B cell (primary cell): ENCODE measurements around the gene ZNF558.
"Not testable (repeated sequence)": the region's sequence is repeated elsewhere in the genome, so short reads cannot be mapped to it uniquely, and the experiment has no call there.

Experiments used
- EZH2 ChIP-seq: IDR thresholded peaks from 2 replicates; pipeline ENCODE4 v1.6.1; 2012; ENCODE audit warnings: borderline replicate concordance, low read depth, mild to moderate bottlenecking, moderate library complexity, low read length; ENCODE audit not compliant: insufficient read depth, poor library complexity, severe bottlenecking
- TF ChIP-seq, protein P1 (sequence below): fragments of 200-600 bp; IDR thresholded peaks from one replicate; pipeline ENCODE4 v1.8.0; 2022; ENCODE audit warnings: antibody characterized with exemption, mild to moderate bottlenecking

DNA sequence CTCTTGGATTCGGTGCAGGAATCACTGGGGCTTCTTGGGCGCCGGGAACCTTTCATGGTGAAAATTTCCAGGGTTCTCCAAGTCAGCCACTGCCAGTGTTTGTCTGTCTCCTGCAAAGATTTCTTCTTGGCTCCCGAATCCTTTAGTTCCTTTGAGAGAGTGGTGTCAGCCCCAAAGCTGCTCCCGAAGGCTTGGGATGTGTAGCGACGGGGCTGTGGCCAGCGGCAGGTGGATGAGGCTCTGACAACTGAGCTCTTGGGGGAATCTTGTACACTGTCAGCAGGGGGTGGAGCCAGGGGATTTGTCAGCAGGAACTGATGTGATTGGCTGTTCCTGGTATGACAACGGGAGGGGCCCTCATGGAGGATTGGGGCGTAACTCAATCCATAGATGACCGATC is 64.8 kb downstream of the ZNF558 start:
- TF ChIP-seq, protein P1, sequence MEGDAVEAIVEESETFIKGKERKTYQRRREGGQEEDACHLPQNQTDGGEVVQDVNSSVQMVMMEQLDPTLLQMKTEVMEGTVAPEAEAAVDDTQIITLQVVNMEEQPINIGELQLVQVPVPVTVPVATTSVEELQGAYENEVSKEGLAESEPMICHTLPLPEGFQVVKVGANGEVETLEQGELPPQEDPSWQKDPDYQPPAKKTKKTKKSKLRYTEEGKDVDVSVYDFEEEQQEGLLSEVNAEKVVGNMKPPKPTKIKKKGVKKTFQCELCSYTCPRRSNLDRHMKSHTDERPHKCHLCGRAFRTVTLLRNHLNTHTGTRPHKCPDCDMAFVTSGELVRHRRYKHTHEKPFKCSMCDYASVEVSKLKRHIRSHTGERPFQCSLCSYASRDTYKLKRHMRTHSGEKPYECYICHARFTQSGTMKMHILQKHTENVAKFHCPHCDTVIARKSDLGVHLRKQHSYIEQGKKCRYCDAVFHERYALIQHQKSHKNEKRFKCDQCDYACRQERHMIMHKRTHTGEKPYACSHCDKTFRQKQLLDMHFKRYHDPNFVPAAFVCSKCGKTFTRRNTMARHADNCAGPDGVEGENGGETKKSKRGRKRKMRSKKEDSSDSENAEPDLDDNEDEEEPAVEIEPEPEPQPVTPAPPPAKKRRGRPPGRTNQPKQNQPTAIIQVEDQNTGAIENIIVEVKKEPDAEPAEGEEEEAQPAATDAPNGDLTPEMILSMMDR = not testable (repeated sequence)
- not testable (repeated sequence) for TF ChIP-seq EZH2
